ENCODE measurements around the gene HPCA.

DNA sequence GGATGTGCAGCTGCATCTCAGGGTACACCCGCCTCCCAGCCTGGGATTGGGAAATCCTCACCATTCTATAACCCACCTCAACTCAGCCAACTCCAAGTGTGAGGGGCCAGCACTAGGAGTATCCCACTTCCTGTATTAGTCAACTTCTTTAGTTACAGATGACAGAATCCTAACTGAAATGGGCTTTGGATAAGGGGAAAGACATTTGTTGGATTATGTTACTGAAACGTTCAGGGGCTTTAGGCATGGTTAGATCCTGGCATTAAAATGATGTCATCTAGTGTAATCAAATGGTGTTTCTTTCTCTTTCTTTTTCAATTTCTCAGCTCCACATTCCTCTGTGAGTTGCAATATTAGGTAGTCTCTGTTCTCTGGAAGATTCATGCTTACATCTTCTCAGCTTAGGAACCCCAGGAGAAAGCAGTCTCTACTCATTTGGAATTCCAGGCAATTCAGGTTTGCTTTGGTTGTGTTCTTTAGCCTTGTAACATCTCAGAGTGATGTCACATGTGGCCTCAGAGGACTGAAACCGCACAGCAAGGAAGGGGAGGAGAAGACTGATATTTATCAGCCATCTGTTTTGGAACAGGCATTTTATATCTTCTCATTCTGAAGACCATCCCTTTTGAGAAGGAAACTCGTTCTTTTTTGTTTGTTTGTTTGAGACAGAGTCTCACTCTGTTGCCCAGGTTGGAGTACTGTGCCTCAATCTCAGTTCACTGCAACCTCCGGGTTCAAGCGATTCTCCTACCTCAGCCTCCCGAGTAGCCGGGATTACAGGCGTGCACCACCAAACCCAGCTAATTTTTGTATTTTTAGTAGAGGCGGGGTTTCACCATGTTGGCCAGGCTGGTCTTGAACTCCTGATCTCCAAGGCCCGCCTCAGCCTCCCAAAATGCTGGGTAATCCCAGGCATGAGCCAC, 33.8 kb downstream of the HPCA start:
- TF ChIP-seq TAF1 (IDR thresholded peaks at IDR 0.05; ENCODE audit: low read depth) (no peak), TCF12 (IDR thresholded peaks at IDR 0.05; ENCODE audit: low read depth) (no peak), CREB1 (IDR thresholded peaks at IDR 0.05; ENCODE audit: low read depth) (no peak), EP300 (IDR thresholded peaks at IDR 0.05; ENCODE audit: borderline replicate concordance) (no peak), REST (IDR thresholded peaks at IDR 0.05; ENCODE audit: low read depth) (no peak), TEAD4 (IDR thresholded peaks at IDR 0.05) (no peak), MAX (IDR thresholded peaks at IDR 0.05) (no peak), RAD21 (IDR thresholded peaks at IDR 0.05; ENCODE audit: low read depth) (no peak), FOXM1 (IDR thresholded peaks at IDR 0.05; ENCODE audit: borderline replicate concordance, low read depth) (no peak), NFIC (IDR thresholded peaks at IDR 0.05) (no peak), YY1 (IDR thresholded peaks at IDR 0.05; ENCODE audit: low read depth) (no peak), CEBPB (IDR thresholded peaks at IDR 0.05) (no peak)

Data from Ishikawa (cell line).